Measurements from ENCODE around the gene CNBP.
"Not testable (repeated sequence)": the region's sequence is repeated elsewhere in the genome, so short reads cannot be mapped to it uniquely, and the experiment has no call there.

The CNBP gene

GRCh38 chr3:129183569-129184395 is at the start of gene CNBP:
CNBP (minus strand) TSS chr3:129183896; CDS start chr3:129171757, 12,139 bp downstream.
- DNase-seq (ENCODE audit: low spot score), result peak; percentile 94

DNA sequence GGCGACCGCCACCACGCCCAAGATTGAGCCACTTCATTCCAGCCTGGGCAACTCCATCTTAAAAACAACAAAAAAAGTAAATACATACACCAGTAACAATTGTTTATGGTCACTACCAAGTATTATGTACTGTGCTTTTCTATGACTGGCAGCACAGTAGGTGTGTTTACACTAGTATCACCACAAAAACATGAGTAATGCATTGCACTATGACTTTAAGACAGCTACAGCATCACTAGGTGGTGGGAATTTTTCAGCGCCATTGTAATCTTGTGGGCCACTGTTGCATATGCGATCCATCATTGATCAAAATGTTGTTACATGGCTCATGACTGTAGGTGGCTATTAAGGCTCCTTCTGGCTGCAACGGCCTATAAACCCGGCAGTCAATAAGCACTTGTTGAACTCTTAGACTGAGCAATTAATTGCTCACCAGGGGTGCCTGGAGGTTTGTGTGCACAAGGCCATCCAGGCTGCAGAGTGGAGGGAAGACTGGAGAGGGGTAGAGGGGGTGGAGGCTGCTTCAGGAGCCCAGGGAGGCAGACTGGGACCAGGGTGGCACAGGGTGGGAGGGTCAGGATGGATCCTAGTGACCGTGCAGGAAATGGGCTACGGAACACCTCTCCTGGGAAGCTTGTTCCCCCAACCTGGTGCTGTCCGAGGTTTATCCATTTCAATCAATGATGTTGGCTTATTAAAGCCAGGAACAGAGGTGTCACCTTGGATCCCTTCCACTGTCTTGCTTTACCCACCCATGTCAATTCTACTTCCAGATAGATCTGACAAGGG is 47.8 kb upstream of the CNBP start:
- DNase-seq (ENCODE audit: low spot score), result no peak

GRCh38 chr3:129230311-129231019 is 46.8 kb upstream of the CNBP start:
- peak; percentile 80 for DNase-seq (ENCODE audit: low spot score)

DNA sequence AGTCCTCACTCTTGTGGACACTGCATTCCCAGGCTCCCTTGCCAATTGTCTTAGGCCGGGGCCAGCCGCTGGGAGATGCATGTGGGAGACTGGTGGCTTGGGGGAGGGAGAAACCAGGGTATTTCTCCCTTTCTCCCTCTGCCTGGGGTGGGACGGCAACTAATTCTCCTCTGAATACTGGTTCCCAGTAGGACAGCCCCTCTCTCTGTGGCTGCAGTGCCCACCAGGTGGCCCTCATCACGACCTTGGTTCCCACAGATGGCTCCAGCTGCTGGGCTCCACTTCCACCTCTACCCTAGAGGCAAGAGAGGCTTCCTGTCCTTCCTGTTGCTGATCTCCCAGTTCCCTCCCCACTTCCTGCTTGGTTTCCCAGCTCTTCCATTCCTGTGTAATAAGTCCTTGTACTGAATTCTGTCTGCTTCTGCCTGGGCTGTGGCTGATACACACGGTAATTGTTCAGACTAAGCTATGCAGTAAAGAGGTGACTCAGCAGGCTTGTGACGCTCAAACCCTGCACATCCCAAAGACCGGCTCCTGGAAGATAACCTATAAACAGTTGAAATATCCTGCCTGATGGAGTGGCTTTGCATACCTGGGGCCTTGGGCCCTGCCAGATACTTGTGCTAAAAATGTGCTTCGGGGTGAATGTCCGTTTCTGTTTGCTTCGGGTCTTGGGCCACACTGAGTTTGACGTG is 45.3 kb upstream of the CNBP start:
- DNase-seq (ENCODE audit: low spot score), result peak; percentile 78

DNA sequence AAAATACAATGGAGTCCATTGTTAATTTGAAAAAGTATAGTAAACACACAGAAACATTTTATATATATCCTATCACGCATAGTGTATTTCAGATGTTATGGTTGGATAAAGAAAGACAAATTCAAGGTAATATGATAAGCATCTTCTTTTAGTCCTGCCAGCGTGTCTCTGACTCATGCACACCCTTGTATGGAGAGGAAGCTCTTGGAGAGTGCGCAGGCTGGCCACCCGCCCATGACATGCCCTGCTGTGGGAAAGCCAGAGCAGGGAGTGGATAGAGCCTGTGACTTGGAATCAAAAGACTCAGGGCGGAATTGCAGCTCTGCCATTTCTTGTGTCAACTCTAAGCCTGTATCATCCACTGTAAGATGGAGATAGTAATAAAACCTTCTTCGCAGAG is 42.7 kb upstream of the CNBP start:
- DNase-seq (ENCODE audit: low spot score), result peak; percentile 83

DNA sequence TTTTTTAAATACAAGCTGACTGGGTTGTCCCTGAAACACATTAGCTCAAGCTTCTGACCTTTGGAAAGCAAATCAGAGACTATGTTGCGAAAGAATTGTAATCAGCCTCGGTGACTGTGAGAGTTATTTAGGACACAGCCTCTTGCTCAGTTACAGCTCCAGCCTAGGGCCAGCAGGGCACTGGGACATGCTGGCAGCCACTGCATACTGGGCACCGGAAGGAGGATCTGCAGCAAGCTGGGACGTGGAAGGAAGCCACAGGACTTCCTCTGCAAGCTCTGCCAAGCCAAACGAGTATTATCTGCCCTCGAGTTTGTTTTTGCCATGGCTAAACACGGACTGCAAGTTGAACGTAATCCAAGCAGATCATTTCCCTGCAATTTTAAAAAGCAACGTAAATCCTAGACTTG is 41.3 kb upstream of the CNBP start:
- DNase-seq (ENCODE audit: low spot score), result peak; percentile 65

DNA sequence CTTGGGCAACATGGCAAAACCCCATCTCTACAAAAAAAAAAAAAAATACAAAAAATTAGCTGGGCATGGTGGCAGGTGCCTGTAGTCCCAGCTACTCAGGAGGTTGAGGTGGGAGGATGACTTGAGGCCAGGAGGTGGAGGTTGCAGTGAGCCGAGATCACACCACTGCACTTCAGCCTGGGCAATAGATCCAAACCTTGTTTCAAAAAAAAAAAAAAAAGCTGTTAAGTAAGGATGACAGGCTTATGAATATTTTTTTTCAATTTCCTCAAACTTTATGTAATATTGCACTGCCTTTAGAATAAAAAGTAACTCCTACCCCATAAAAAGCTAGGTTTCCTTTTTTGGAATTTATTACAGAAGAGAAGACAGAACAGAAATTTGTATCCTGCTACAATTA is 40.7 kb upstream of the CNBP start:
- not testable (repeated sequence) for DNase-seq (ENCODE audit: low spot score)

- no peak for DNase-seq (ENCODE audit: low spot score)
These were observed 35.0 kb upstream of the CNBP start for GRCh38 chr3:129218742-129219141.

DNA sequence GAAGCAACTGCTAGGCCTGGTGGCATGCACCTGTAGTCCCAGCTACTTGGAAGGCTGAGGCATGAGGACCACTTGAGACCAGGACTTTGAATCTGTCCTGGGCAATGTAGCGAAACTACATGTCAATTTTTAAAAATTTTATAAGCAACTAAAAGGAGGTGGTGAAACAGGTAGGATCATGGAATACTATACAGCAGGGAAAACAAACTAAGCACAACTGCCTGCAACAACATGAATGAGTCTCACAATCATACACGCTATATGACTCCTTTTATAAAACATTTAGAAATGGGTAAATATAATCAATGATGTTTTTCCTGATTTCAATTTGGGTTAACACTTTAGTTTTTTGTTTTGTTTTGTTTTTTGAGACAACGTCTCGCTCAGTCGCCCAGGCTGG is 29.5 kb upstream of the CNBP start:
- DNase-seq (ENCODE audit: low spot score), result no peak

- DNase-seq (ENCODE audit: low spot score), result no peak
These were observed 28.1 kb upstream of the CNBP start for GRCh38 chr3:129211772-129212171.

DNA sequence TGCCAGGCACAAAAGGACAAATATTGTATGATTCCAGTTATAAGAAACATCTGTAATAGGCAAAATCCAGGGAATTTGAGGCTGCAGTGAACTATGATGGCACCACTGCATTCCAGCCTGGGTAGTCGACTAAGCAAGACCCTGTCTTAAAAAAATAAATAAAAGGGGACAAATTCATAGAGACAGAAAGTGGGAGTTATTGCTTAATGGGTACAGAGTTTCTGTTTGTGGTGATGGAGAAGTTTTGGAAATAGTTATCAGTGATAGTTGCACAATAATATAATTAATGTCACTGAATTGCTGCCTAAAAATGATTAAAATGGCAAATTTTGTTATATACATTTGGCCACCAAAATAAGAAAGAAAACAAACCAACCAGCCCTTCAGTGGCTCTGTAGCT is 27.6 kb upstream of the CNBP start:
- no peak for DNase-seq (ENCODE audit: low spot score)

DNA sequence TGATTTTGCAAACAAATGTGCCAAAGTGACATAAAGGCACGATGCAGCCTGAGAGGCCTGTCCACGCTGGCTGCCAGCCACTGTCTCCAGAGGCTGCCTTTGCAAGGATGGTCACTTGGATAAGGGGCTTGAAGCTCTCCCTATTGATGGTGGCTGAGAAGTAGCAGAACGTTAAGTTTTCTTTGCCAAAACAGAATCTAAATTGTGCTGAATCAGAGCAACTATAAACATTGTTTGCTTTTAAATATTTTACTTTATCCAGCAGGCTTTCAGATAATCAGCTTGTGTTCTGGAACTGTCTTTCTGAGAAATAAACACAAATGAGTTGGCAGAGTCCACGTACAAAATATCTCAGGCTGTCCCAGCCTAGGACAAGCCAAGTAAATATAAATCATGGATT is 23.8 kb upstream of the CNBP start:
- no peak for DNase-seq (ENCODE audit: low spot score)

- no peak for DNase-seq (ENCODE audit: low spot score)
These were observed 21.6 kb upstream of the CNBP start for GRCh38 chr3:129205109-129205832.

GRCh38 chr3:129204473-129204872 is 20.8 kb upstream of the CNBP start:
- no peak for DNase-seq (ENCODE audit: low spot score)

DNA sequence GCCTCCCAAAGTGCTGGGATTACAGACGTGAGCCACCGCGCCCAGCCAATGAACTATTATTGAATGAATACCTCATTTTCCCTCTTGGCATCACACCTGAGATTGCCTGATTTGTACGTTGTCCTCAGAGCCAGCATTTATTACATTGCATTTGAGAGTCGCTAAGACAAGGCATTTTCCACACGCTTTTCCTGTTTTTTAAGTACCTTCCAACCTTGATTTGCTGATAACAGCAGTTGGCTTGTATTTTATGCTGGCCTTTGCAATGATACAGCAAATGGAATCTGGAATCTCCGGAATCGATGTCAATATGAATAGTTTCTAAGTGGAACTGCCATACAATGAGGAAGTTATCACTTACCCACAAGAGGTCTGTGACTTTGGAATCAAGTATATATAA is 15.7 kb upstream of the CNBP start:
- no peak for DNase-seq (ENCODE audit: low spot score)

DNA sequence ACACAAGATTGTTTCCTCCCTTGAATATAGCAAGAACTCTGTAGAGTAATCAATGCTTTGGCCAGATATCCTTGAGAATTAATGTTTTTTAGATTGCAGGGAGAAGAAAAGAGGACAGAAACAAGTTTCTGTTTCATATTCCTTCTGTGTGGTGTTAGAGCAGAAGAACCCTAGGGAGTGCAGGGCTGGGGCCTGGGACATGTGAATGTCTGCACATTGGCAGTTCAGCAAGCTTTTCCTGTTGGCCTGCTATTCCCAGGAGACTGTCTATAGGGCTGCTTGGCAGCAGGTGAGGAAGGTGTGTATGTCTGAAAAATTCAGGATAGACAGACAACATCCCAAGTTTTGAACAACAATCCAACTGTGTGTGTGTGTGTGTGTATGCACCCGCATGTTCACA is 13.6 kb upstream of the CNBP start:
- no peak for DNase-seq (ENCODE audit: low spot score)

DNA sequence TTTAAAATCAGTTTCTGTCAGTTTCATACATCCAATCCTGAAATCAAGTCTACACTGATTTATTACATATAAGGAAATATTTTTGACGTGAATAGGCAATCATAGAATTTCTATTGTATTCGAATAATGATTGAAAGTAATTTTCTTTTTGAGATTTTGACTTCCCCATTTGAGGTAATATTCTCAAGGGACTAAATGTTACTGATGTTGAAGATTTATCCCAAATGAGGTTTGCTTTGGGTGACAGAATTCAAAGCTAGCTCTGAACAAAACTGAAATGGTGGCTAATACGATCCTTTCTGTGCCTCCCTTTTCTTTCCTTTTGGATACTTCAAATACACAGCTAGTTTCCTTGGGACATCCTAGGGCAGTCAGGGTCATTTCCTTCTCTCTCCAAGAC is 12.9 kb upstream of the CNBP start:
- no peak for DNase-seq (ENCODE audit: low spot score)

- peak; percentile 89 for DNase-seq (ENCODE audit: low spot score)
These were observed 12.1 kb upstream of the CNBP start for GRCh38 chr3:129195731-129196256.

DNA sequence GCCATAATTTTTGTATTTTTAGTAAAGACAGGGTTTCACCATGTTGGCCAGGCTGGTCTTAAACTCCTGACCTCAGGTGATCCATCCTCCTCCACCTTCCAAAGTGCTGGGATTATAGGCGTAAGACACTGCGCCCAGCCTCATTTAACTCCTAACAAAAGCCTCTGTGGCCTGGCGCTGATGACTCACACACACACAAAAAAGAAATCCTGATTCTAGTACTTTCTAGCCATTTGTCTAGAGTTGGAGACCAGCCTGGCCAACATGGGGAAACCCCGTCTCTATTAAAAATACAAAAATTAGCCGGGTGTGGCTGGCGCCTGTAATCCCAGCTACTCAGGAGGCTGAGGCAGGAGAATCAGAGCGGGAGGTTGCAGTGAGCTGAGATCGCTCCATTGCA is 6.1 kb upstream of the CNBP start:
- DNase-seq (ENCODE audit: low spot score), result not testable (repeated sequence)

DNA sequence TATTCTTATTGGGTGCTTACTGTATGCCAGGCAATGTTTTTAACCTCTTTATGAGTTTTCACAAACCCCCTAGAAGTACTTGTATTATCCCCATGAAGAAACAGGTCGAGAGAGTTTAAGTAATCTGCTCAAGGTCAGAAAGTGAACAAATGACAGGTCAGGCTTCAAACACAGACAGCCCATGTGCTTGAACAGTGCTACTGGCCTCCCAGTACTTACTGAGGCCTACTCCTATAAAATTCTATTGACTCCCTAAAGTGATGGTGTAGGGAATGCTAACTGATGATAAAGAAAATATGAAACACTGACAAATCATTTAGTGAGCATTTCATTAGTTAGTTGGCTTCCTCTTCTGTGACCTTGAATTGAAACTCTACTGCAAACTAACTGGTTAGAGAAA is 4.2 kb upstream of the CNBP start:
- no peak for DNase-seq (ENCODE audit: low spot score)

DNA sequence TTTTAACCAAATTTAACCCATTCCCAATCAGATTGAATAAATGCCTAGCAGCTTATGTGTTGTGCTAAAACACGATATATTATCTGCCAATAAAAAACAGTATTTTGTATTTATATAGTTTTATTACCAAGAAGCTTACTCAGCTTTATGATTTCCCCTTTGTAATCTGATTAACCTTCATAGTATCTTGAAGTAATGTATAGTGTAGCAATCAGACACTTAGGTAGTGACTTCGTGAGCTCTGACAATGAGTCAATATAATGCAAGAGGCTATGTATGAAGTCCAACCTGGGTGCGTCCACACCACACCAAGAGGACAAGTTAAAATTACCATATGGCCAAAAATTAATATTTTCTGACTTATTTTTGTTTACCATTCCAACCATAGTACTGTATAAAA is 2.1 kb upstream of the CNBP start:
- no peak for DNase-seq (ENCODE audit: low spot score)

Measured in kidney capillary endothelial cell (primary cell).